Liver (tissue), 9 donors: Measurements from ENCODE around the gene NCDN. TPM values are rescaled to one million over a fixed set of nuclear protein-coding genes. Genes with fewer than 3 reads are reported as not detected.

Experiments
- DNase-seq: peaks from one replicate; pipeline ENCODE4 v3.0.0-alpha.2; 2017; ENCODE audit warnings: low spot score
- H3K27ac ChIP-seq, 2 donors: one replicate each; pipeline ENCODE4 v1.7.0; 2013; ENCODE audit warnings: inconsistent platforms in 2 of 2, low read length in 2 of 2, control low read depth in 1 of 2, low read depth in 1 of 2, mild to moderate bottlenecking in 1 of 2
- H3K27me3 ChIP-seq, 4 donors: one replicate each; pipeline versions ENCODE4 v1.6.1 to v1.7.0; 2013; ENCODE audit warnings: low read length in 3 of 4, inconsistent platforms in 1 of 4, mild to moderate bottlenecking in 1 of 4, moderate library complexity in 1 of 4; ENCODE audit not compliant: control insufficient read depth in 4 of 4, insufficient read depth in 4 of 4
- H3K36me3 ChIP-seq, 4 donors: one replicate each; pipeline versions ENCODE4 v1.6.1 to v1.7.0; 2013; ENCODE audit warnings: low read length in 3 of 4, mild to moderate bottlenecking in 3 of 4, low read depth in 1 of 4, moderate library complexity in 1 of 4; ENCODE audit not compliant: control insufficient read depth in 4 of 4, insufficient read depth in 3 of 4
- H3K4me1 ChIP-seq, 4 donors: one replicate each; pipeline versions ENCODE4 v1.6.1 to v1.7.0; 2013; ENCODE audit warnings: low read length in 3 of 4, mild to moderate bottlenecking in 3 of 4, moderate library complexity in 1 of 4; ENCODE audit not compliant: control insufficient read depth in 4 of 4, insufficient read depth in 4 of 4
- H3K4me3 ChIP-seq, 3 donors: one replicate each; pipeline versions ENCODE4 v1.6.1 to v1.7.0; 2013; ENCODE audit warnings: low read length in 3 of 3, control low read depth in 1 of 3, low read depth in 1 of 3, mild to moderate bottlenecking in 1 of 3
- H3K9ac ChIP-seq, 2 donors: one replicate each; pipeline ENCODE4 v1.7.0; 2013; ENCODE audit warnings: low read length in 2 of 2, mild to moderate bottlenecking in 2 of 2, moderate library complexity in 2 of 2, control low read depth in 1 of 2, low read depth in 1 of 2
- H3K9me3 ChIP-seq, 4 donors: one replicate each; pipeline versions ENCODE4 v1.6.1 to v1.7.0; 2013; ENCODE audit warnings: low read length in 3 of 4; ENCODE audit not compliant: control insufficient read depth in 4 of 4
- ATF3 ChIP-seq: IDR thresholded peaks from 2 replicates; pipeline ENCODE4 v1.6.1; 2016; ENCODE audit warnings: antibody characterized with exemption
- CTCF ChIP-seq: fragments of 150-350 bp; IDR thresholded peaks from 2 replicates; pipeline ENCODE4 v1.5.1; 2017; ENCODE audit warnings: improper control_type of control experiment, low read depth, low read length; ENCODE audit not compliant: missing input control
- EGR1 ChIP-seq, 2 donors: IDR thresholded peaks; 2 replicates each; pipeline ENCODE4 v1.6.1; 2016 to 2018; ENCODE audit warnings: antibody characterized with exemption in 2 of 2, low read depth in 2 of 2
- FOXA2 ChIP-seq: IDR thresholded peaks from 2 replicates; pipeline ENCODE4 v1.6.1; 2016; ENCODE audit warnings: antibody characterized with exemption
- HNF4A ChIP-seq, 2 donors: conservative IDR thresholded peaks; 2 replicates each; pipeline ENCODE4 v1.6.1; 2016; ENCODE audit warnings: antibody characterized with exemption in 2 of 2, mild to moderate bottlenecking in 2 of 2
- JUND ChIP-seq, 2 donors: IDR thresholded peaks; 2 replicates each; pipeline ENCODE4 v1.6.1; 2016; ENCODE audit warnings: antibody characterized with exemption in 2 of 2
- RAD21 ChIP-seq, 2 donors: IDR thresholded peaks; 2 replicates each; pipeline ENCODE4 v1.6.1; 2016; ENCODE audit warnings: antibody characterized with exemption in 2 of 2, mild to moderate bottlenecking in 2 of 2
- REST ChIP-seq: IDR thresholded peaks from 2 replicates; pipeline ENCODE4 v1.6.1; 2016; ENCODE audit warnings: antibody characterized with exemption, mild to moderate bottlenecking
- SP1 ChIP-seq: IDR thresholded peaks from 2 replicates; pipeline ENCODE4 v1.6.1; 2018; ENCODE audit warnings: antibody characterized with exemption, mild to moderate bottlenecking
- TAF1 ChIP-seq: conservative IDR thresholded peaks from 2 replicates; pipeline ENCODE4 v1.6.1; 2016; ENCODE audit warnings: antibody characterized with exemption, mild to moderate bottlenecking
- YY1 ChIP-seq: IDR thresholded peaks from 2 replicates; pipeline ENCODE4 v1.6.1; 2016; ENCODE audit warnings: antibody characterized with exemption, mild to moderate bottlenecking
- ZBTB33 ChIP-seq: IDR thresholded peaks from 2 replicates; pipeline ENCODE4 v1.6.1; 2016; ENCODE audit warnings: antibody characterized with exemption
- WGBS: extraction: QIAGEN DNeasy Blood & Tissue Kit; methylation state at CpG from one replicate; pipeline ENCODE4 v1.1.7; 2013; 5-methylcytosine and 5-hydroxymethylcytosine counted together
- polyA plus RNA-seq, 2 donors: library from polyadenylated mRNA; stranded (reverse) in 1 of 2; unstranded in 1 of 2; fragments of 200-250 nt in 1 of 2; fragments of >200 nt in 1 of 2; fragmentation: Nextera tagmentation in 1 of 2; extraction: Ambion mirVana in 1 of 2; gene quantifications; one replicate each; pipeline versions ENCODE4 v1.2.1 to v1.2.3, GENCODE V29; 2013 to 2015
- total RNA-seq, 2 donors: library from RNA; depleted of rRNA; stranded (reverse); fragments of >200 nt; gene quantifications; one replicate each; pipeline ENCODE4 v1.2.3, GENCODE V29; 2014
- donor health status: healthy.
- donor health status: healthy.
- donor health status: healthy.
- donor health status: healthy.
- donor health status: healthy.

Gene NCDN
- total and polyA plus RNA-seq, 4 donors: 2.7 to 7.9 (median 5.6) TPM

- no peaks in the 10 kb centered on the region for H3K9me3 ChIP-seq
- H3K4me3 ChIP-seq: no peak overlapping the region
- peaks cover 0 to 4% (median 1%) of the 10 kb centered on the region in 4 donors for H3K36me3 ChIP-seq
- TF ChIP-seq HNF4A (conservative IDR thresholded peaks at IDR 0.05) (no peak), EGR1 (IDR thresholded peaks at IDR 0.05; ENCODE audit: low read depth in 2 of 2) (no peak), ZBTB33 (no peak), FOXA2 (no peak), RAD21 (IDR thresholded peaks at IDR 0.05) (no peak), JUND (IDR thresholded peaks at IDR 0.05) (no peak), CTCF (no peak), YY1 (no peak)
- no peak overlapping the region for H3K27ac ChIP-seq
- peaks cover 0 to 14% (median 5%) of the 10 kb centered on the region in 4 donors for H3K4me1 ChIP-seq
- no peak overlapping the region for H3K9ac ChIP-seq
- no peaks in the 10 kb centered on the region for H3K27me3 ChIP-seq
- 96% methylated on average over 1 of the region's 1 CpG for WGBS
- DNase-seq: no peak
Measured at GRCh38 chr1:35537806-35538205, 19.8 kb upstream of the NCDN start.

- H3K27me3 ChIP-seq: no peaks in the 10 kb centered on the region
- H3K9ac ChIP-seq: no peak overlapping the region
- H3K4me3 ChIP-seq: no peak overlapping the region
- no peaks in the 10 kb centered on the region for H3K9me3 ChIP-seq
- TF ChIP-seq TAF1: no peak
- TF ChIP-seq RAD21 (IDR thresholded peaks at IDR 0.05): no peak
- no peak for TF ChIP-seq SP1
- TF ChIP-seq ATF3: no peak
- WGBS: 76% methylated on average over 6 of the region's 6 CpGs
- peaks cover 0 to 4% (median 1%) of the 10 kb centered on the region in 4 donors for H3K36me3 ChIP-seq
- no peak for DNase-seq
- no peak overlapping the region for H3K27ac ChIP-seq
- H3K4me1 ChIP-seq: peaks cover 0 to 14% (median 5%) of the 10 kb centered on the region in 4 donors
Measured at GRCh38 chr1:35539073-35539823, 18.4 kb upstream of the NCDN start.

- TF ChIP-seq REST: no peak
- no peak overlapping the region for H3K9ac ChIP-seq
- no peak for DNase-seq
- WGBS: 39% methylated on average over 1 of the region's 1 CpG
- no peak overlapping the region for H3K27ac ChIP-seq
- H3K27me3 ChIP-seq: no peaks in the 10 kb centered on the region
- H3K9me3 ChIP-seq: no peaks in the 10 kb centered on the region
- H3K36me3 ChIP-seq: peaks cover 0 to 4% (median 1%) of the 10 kb centered on the region in 4 donors
- peaks cover 0 to 14% (median 5%) of the 10 kb centered on the region in 4 donors for H3K4me1 ChIP-seq
- no peak overlapping the region for H3K4me3 ChIP-seq
Measured at GRCh38 chr1:35539824-35540261, 17.8 kb upstream of the NCDN start.
